SK-N-SH (cell line): ENCODE results near the gene ZNF462. TPM values are rescaled to one million over a fixed set of nuclear protein-coding genes. Genes with fewer than 3 reads are reported as not detected.

Experiments used
- CTCF ChIA-PET: fragments of 300-600, 350-600 bp; formaldehyde crosslinking; extraction: SDS; loops from one replicate; lab custom pipeline; 2021; lab: Yijun Ruan, JAX
- POLR2A ChIA-PET: fragments of 350-600 bp; sonication (Branson Sonifier 250); formaldehyde crosslinking; extraction: SDS; loops from one replicate; lab custom pipeline; 2020; ENCODE audit warnings: antibody characterized with exemption, inconsistent platforms; lab: Yijun Ruan, JAX
- DNase-seq: peaks from one replicate; pipeline ENCODE4 v3.0.0; 2012
- H2AFZ ChIP-seq: fragments of 200-600 bp; sonication (generic); 2 replicates; pipeline ENCODE4 v1.8.1; 2016; ENCODE audit warnings: antibody characterized with exemption, mild to moderate bottlenecking, low read depth
- H3F3A ChIP-seq: fragments of 200-600 bp; sonication (generic); replicated peaks from 2 replicates; pipeline ENCODE3; 2016; ENCODE audit warnings: antibody characterized with exemption, mild to moderate bottlenecking; ENCODE audit not compliant: insufficient read depth
- H3K27ac ChIP-seq, 2 experiments: fragments of 200-500 bp in 1 of 2; fragments of 200-600 bp in 1 of 2; sonication (Bioruptor generic) in 1 of 2; sonication (generic), shearing (Covaris generic) in 1 of 2; 2 replicates each; pipeline versions ENCODE4 v1.5.1 to v1.6.1; 2014 to 2016; ENCODE audit warnings: low read depth in 2 of 2, inconsistent platforms in 1 of 2, low read length in 1 of 2, mild to moderate bottlenecking in 1 of 2, mixed read lengths in 1 of 2
- H3K27me3 ChIP-seq: fragments of 200-600 bp; sonication (generic), shearing (Covaris generic); 2 replicates; pipeline ENCODE4 v1.6.1; 2016; ENCODE audit warnings: mixed run types; ENCODE audit not compliant: insufficient read depth
- H3K36me3 ChIP-seq, 2 experiments: fragments of 200-500 bp in 1 of 2; fragments of 200-600 bp in 1 of 2; sonication (Bioruptor generic) in 1 of 2; sonication (generic) in 1 of 2; replicated peaks in 1 of 2; 2 replicates each; pipeline versions ENCODE3 to v1.5.1; 2014 to 2016; ENCODE audit warnings: low read length in 1 of 2, mild to moderate bottlenecking in 1 of 2; ENCODE audit not compliant: insufficient read depth in 2 of 2, control insufficient read depth in 1 of 2
- H3K4me1 ChIP-seq, 2 experiments: fragments of 200-500 bp in 1 of 2; fragments of 200-600 bp in 1 of 2; sonication (Bioruptor generic) in 1 of 2; sonication (generic), shearing (Covaris generic) in 1 of 2; 2 replicates each; pipeline versions ENCODE4 v1.5.1 to v1.6.1; 2014 to 2016; ENCODE audit warnings: low read depth in 1 of 2, low read length in 1 of 2, mixed run types in 1 of 2; ENCODE audit not compliant: insufficient read depth in 2 of 2, control insufficient read depth in 1 of 2
- H3K4me2 ChIP-seq: fragments of 200-600 bp; sonication (generic), shearing (Covaris generic); 2 replicates; pipeline ENCODE4 v1.6.1; 2017; ENCODE audit warnings: mixed run types
- H3K4me3 ChIP-seq, 2 experiments: fragments of 200-500 bp in 1 of 2; fragments of 200-600 bp in 1 of 2; sonication (Bioruptor generic) in 1 of 2; sonication (generic), shearing (Covaris generic) in 1 of 2; 2 replicates each; pipeline versions ENCODE4 v1.5.1 to v1.8.1; 2014 to 2016; ENCODE audit warnings: low read depth in 2 of 2, inconsistent platforms in 1 of 2, low read length in 1 of 2, mild to moderate bottlenecking in 1 of 2, mixed read lengths in 1 of 2, moderate library complexity in 1 of 2
- H3K79me2 ChIP-seq: fragments of 200-600 bp; sonication (generic); 2 replicates; pipeline ENCODE4 v1.8.1; 2017; ENCODE audit warnings: mild to moderate bottlenecking; ENCODE audit not compliant: insufficient read depth
- H3K9ac ChIP-seq: fragments of 200-600 bp; sonication (generic); 2 replicates; pipeline ENCODE4 v1.6.1; 2017; ENCODE audit warnings: mixed run types
- H3K9me2 ChIP-seq: fragments of 200-600 bp; sonication (generic); 2 replicates; pipeline ENCODE4 v1.6.1; 2017; ENCODE audit warnings: mixed run types
- H3K9me3 ChIP-seq: fragments of 200-600 bp; sonication (generic); 2 replicates; pipeline ENCODE4 v1.6.1; 2017; ENCODE audit warnings: mixed run types, mild to moderate bottlenecking, moderate library complexity
- H4K20me1 ChIP-seq: fragments of 200-600 bp; sonication (generic); 2 replicates; pipeline ENCODE4 v1.6.1; 2017; ENCODE audit warnings: mild to moderate bottlenecking, mixed run types; ENCODE audit not compliant: insufficient read depth
- FOXM1 ChIP-seq: IDR thresholded peaks from 2 replicates; pipeline ENCODE4 v1.4.0; 2012; ENCODE audit warnings: low read depth, mild to moderate bottlenecking
- PBX3 ChIP-seq: IDR thresholded peaks from 2 replicates; pipeline ENCODE4; 2012
- RCOR1 ChIP-seq: fragments of 150-350 bp; IDR thresholded peaks from 2 replicates; pipeline ENCODE4 v1.6.1; 2017; ENCODE audit warnings: antibody characterized with exemption, low read length
- REST ChIP-seq: IDR thresholded peaks from 2 replicates; pipeline ENCODE4 v1.6.1; 2012; ENCODE audit warnings: mild to moderate bottlenecking, low read depth, low read length, moderate library complexity
- RXRA ChIP-seq: IDR thresholded peaks from 2 replicates; pipeline ENCODE4 v1.4.0; 2012; ENCODE audit warnings: low read depth, mild to moderate bottlenecking, borderline replicate concordance
- ZBTB33 ChIP-seq: IDR thresholded peaks from 2 replicates; pipeline ENCODE4 v1.4.0; 2012; ENCODE audit warnings: low read depth, borderline replicate concordance
- WGBS: methylation state at CpG from one replicate; pipeline ENCODE4 v1.1.6; 2017; ENCODE audit warnings: low lambda C conversion rate; 5-methylcytosine and 5-hydroxymethylcytosine counted together
- polyA plus RNA-seq, 3 experiments: library from polyadenylated mRNA; depleted of rRNA; stranded (reverse); fragments of >200 nt; gene quantifications; 2 replicates each; pipeline ENCODE4 v1.2.3, GENCODE V29; 2012

ZNF462 gene
- polyA plus RNA-seq, 1 of the 3 experiments (the other 2 are of a cell fraction): 5.2 TPM

- TF ChIP-seq ZBTB33 (no peak), REST (no peak), RCOR1 (no peak)
Observed at GRCh38 chr9:106874652-106875051, 11.7 kb downstream of the ZNF462 start (continued).

GRCh38 chr9:106875529-106875928, 12.6 kb downstream of the ZNF462 start:
- WGBS: 78% methylated on average over 3 of the region's 3 CpGs

More at GRCh38 chr9:106875529-106875928, 12.6 kb downstream of the ZNF462 start:
- Histone ChIP-seq H3K9ac (no peak overlapping the region), H3K4me3 (no peak overlapping the region), H3K9me2 (no peaks in the 10 kb centered on the region), H3K4me2 (no peak overlapping the region), H3K9me3 (no peaks in the 10 kb centered on the region), H4K20me1 (no peaks in the 10 kb centered on the region), H3K36me3 (peaks cover 0 to 6% of the 10 kb centered on the region in 2 experiments), H3K27me3 (no peaks in the 10 kb centered on the region), H3K4me1 (peaks cover 8 to 32% of the 10 kb centered on the region in 2 experiments), H3K27ac (no peak overlapping the region; a peak in 1 of 4 replicates), H3K79me2 (peaks cover 77% of the 10 kb centered on the region), H2AFZ (no peak overlapping the region), H3F3A (peaks cover 3% of the 10 kb centered on the region)
- POLR2A ChIA-PET: interaction anchor here (1.3 kb wide), 1 partner anchor 11 kb away, joined by 4 read pairs; no protein-coding TSS in a partner anchor
- TF ChIP-seq FOXM1 (no peak), PBX3 (peak; percentile 16; the same call in 1 of the 2 replicates), RXRA (no peak)
- CTCF ChIA-PET: no interaction called here
- no peak for DNase-seq
